HepG2 (cell line): ENCODE data around the gene RFX2. TPM values are rescaled to one million over a fixed set of nuclear protein-coding genes. Genes with fewer than 3 reads are reported as not detected.

Experiments used
- ATAC-seq: fragments of 200-7000 bp; cut with Tn5 transposase; 3 replicates; pipeline ENCODE4 v1.9.1; 2020; ENCODE audit warnings: mild to moderate bottlenecking, moderate library complexity
- BruUV-seq: library from RNA; stranded (reverse); fragments of 400-500 nt; replicated peaks from 2 replicates; lab custom pipeline; 2021; lab: Mats Ljungman, UMichigan
- CTCF ChIA-PET: fragments of 300-600 bp; formaldehyde crosslinking; extraction: SDS; loops from one replicate; lab custom pipeline; 2021; ENCODE audit warnings: low total read pairs, inconsistent platforms, low intra/inter-chr PET ratio; lab: Yijun Ruan, JAX
- POLR2A ChIA-PET: fragments of 350-600 bp; sonication (Branson Sonifier 250); formaldehyde crosslinking; loops from one replicate; lab custom pipeline; 2020; ENCODE audit warnings: antibody characterized with exemption, inconsistent platforms; lab: Yijun Ruan, JAX
- DNase-seq: peaks from one replicate; pipeline ENCODE4 v3.0.0-alpha.2; 2015; ENCODE audit warnings: low spot score
- FAIRE-seq: peaks from 3 replicates; lab custom pipeline; 2011; peaks lifted over from hg19 to GRCh38; lab: Jason Lieb, UNC
- H2AFZ ChIP-seq: one replicate; pipeline ENCODE4 v1.6.1; 2011; ENCODE audit warnings: low read length, inconsistent platforms
- H3K27ac ChIP-seq: fragments of 300-600 bp; 3 replicates; pipeline ENCODE4 v1.8.0; 2011; ENCODE audit warnings: mixed run types, mild to moderate bottlenecking, mixed read lengths, low read length, inconsistent platforms; ENCODE audit not compliant: insufficient read depth; ENCODE audit errors: extremely low read length
- H3K27me3 ChIP-seq, 2 experiments: fragments of 200-600 bp in 1 of 2; 2 replicates in 1 of 2; 3 replicates in 1 of 2; pipeline versions ENCODE4 v1.6.0 to v1.8.0; 2011; ENCODE audit warnings: low read length in 2 of 2, mild to moderate bottlenecking in 2 of 2, moderate library complexity in 2 of 2, inconsistent platforms in 1 of 2; ENCODE audit not compliant: insufficient read depth in 2 of 2, control insufficient read depth in 1 of 2
- H3K36me3 ChIP-seq, 2 experiments: fragments of 200-600 bp in 1 of 2; replicated peaks in 1 of 2; 2 replicates in 1 of 2; 3 replicates in 1 of 2; pipeline versions ENCODE4 v1.5.1 to v1.8.0; 2011; ENCODE audit warnings: low read length in 2 of 2, inconsistent platforms in 1 of 2; ENCODE audit not compliant: insufficient read depth in 2 of 2, control insufficient read depth in 1 of 2
- H3K4me1 ChIP-seq: 2 replicates; pipeline ENCODE4 v1.5.1; 2012; ENCODE audit warnings: low read length, inconsistent platforms; ENCODE audit not compliant: insufficient read depth
- H3K4me2 ChIP-seq: 2 replicates; pipeline ENCODE4 v1.6.0; 2011; ENCODE audit warnings: low read depth, low read length, inconsistent platforms
- H3K4me3 ChIP-seq, 3 experiments: fragments of 200-600 bp in 1 of 3; sonication (generic), shearing (Covaris generic) in 1 of 3; replicated peaks in 1 of 3; 2 replicates each; pipeline ENCODE4 v1.5.1; 2011 to 2016; ENCODE audit warnings: low read length in 3 of 3, inconsistent platforms in 2 of 3, low read depth in 2 of 3, mild to moderate bottlenecking in 2 of 3, control low read depth in 1 of 3, mixed read lengths in 1 of 3; ENCODE audit not compliant: insufficient read depth in 1 of 3
- H3K79me2 ChIP-seq: one replicate; pipeline ENCODE4 v1.6.1; 2011; ENCODE audit warnings: low read length, inconsistent platforms; ENCODE audit not compliant: insufficient read depth
- H3K9ac ChIP-seq: 2 replicates; pipeline ENCODE4 v1.6.0; 2011; ENCODE audit warnings: mild to moderate bottlenecking, low read depth, low read length, inconsistent platforms; ENCODE audit not compliant: insufficient read depth
- H3K9me3 ChIP-seq: 2 replicates; pipeline ENCODE4 v1.5.1; 2012; ENCODE audit warnings: mild to moderate bottlenecking, low read length
- H4K20me1 ChIP-seq: 2 replicates; pipeline ENCODE4 v1.6.0; 2011; ENCODE audit warnings: inconsistent platforms, mild to moderate bottlenecking, low read length, moderate library complexity; ENCODE audit not compliant: insufficient read depth
- ADNP ChIP-seq: sonication (generic); formaldehyde crosslinking; IDR thresholded peaks from 2 replicates; pipeline ENCODE4 v1.4.0; 2020; ENCODE audit warnings: missing genetic modification reagents
- ATAD3A ChIP-seq: sonication (generic); formaldehyde crosslinking; IDR thresholded peaks from 2 replicates; pipeline ENCODE4 v1.4.0; 2020; ENCODE audit warnings: missing genetic modification reagents
- BCL3 ChIP-seq: sonication (generic); formaldehyde crosslinking; IDR thresholded peaks from 2 replicates; pipeline ENCODE4 v1.5.1; 2020; ENCODE audit warnings: mild to moderate bottlenecking, missing genetic modification reagents, moderate library complexity
- CENPBD1 ChIP-seq: sonication (generic); formaldehyde crosslinking; IDR thresholded peaks from 2 replicates; pipeline ENCODE4 v1.8.0; 2022; ENCODE audit warnings: missing genetic modification reagents, low read depth, mild to moderate bottlenecking, borderline replicate concordance
- FOXC1 ChIP-seq: sonication (generic); formaldehyde crosslinking; IDR thresholded peaks from 2 replicates; pipeline ENCODE4 v1.8.0; 2022; ENCODE audit warnings: mild to moderate bottlenecking, missing genetic modification reagents, borderline replicate concordance
- HOXA7 ChIP-seq: sonication (generic); formaldehyde crosslinking; IDR thresholded peaks from 2 replicates; pipeline ENCODE4 v1.8.1; 2022; ENCODE audit warnings: mild to moderate bottlenecking, missing genetic modification reagents, moderate library complexity
- JUNB ChIP-seq: sonication (generic); formaldehyde crosslinking; IDR thresholded peaks from 2 replicates; pipeline ENCODE4 v1.8.0; 2022; ENCODE audit warnings: missing genetic modification reagents, mild to moderate bottlenecking, borderline replicate concordance
- MXD4 ChIP-seq: IDR thresholded peaks from 2 replicates; pipeline ENCODE4 v1.6.1; 2016; ENCODE audit warnings: mild to moderate bottlenecking, missing biosample characterization, missing genetic modification reagents
- RAD21 ChIP-seq: fragments of 450-650 bp; formaldehyde crosslinking; IDR thresholded peaks from 2 replicates; pipeline ENCODE4 v1.5.0; 2020; ENCODE audit warnings: mild to moderate bottlenecking
- TCF12 ChIP-seq, 2 experiments: fragments of 450-650 bp in 1 of 2; sonication (generic) in 1 of 2; formaldehyde crosslinking in 1 of 2; IDR thresholded peaks; 2 replicates each; pipeline versions ENCODE4 v1.6.1 to v1.8.0; 2017 to 2022; ENCODE audit warnings: antibody characterized with exemption in 1 of 2, mild to moderate bottlenecking in 1 of 2, missing genetic modification reagents in 1 of 2, moderate library complexity in 1 of 2
- ZBTB2 ChIP-seq: sonication (generic); formaldehyde crosslinking; IDR thresholded peaks from 2 replicates; pipeline ENCODE4 v1.8.0; 2022; ENCODE audit warnings: low read depth, missing genetic modification reagents
- ZBTB43 ChIP-seq: sonication (generic); formaldehyde crosslinking; conservative IDR thresholded peaks from 2 replicates; pipeline ENCODE4 v1.4.0; 2020; ENCODE audit warnings: missing genetic modification reagents
- ZNF124 ChIP-seq: sonication (generic); formaldehyde crosslinking; IDR thresholded peaks from 2 replicates; pipeline ENCODE4 v1.4.0; 2020; ENCODE audit warnings: missing genetic modification reagents
- ZNF20 ChIP-seq: sonication (generic); formaldehyde crosslinking; IDR thresholded peaks from 2 replicates; pipeline ENCODE4 v1.4.0; 2020; ENCODE audit warnings: mild to moderate bottlenecking, moderate library complexity, missing genetic modification reagents
- ZNF274 ChIP-seq: sonication (generic); formaldehyde crosslinking; IDR thresholded peaks from 2 replicates; pipeline ENCODE4 v1.5.1; 2020; ENCODE audit warnings: mild to moderate bottlenecking, missing genetic modification reagents
- ZNF574 ChIP-seq: sonication (generic); formaldehyde crosslinking; IDR thresholded peaks from 2 replicates; pipeline ENCODE4 v1.4.0; 2020; ENCODE audit warnings: missing genetic modification reagents
- ZNF792 ChIP-seq: IDR thresholded peaks from 2 replicates; pipeline ENCODE4 v1.6.1; 2016
- whole genome bisulfite sequencing: methylation state at CpG from one replicate; pipeline ENCODE4 v1.1.6; 2017; ENCODE audit warnings: low lambda C conversion rate; 5-methylcytosine and 5-hydroxymethylcytosine counted together
- in situ Hi-C: cut with HindIII; loops from 2 replicates; pipeline ENCODE4 v1.10.0; 2017; ENCODE audit warnings: low pct_unique_long_range_greater_than_20kb; ENCODE audit not compliant: extremely low pct_ligation_motif_present
- intact Hi-C: fragments of 100-400 bp; cut with micrococcal nuclease; formaldehyde crosslinking; loops from one replicate; pipeline ENCODE4 v1.10.0; 2022; ENCODE audit not compliant: unreplicated experiment
- polyA plus RNA-seq, 8 experiments: library from polyadenylated mRNA; depleted of rRNA in 3 of 8; stranded (reverse) in 7 of 8; unstranded in 1 of 8; fragments of >200 nt; fragmentation: Illumina TruSeq in 4 of 8; extraction: Trizol in 4 of 8; gene quantifications; 2 replicates each; pipeline versions ENCODE4 v1.2.1 to v1.2.3, GENCODE V29; 2011 to 2016; ENCODE audit warnings: low read depth in 4 of 8, missing spikeins in 1 of 8, mixed read lengths in 1 of 8; ENCODE audit not compliant: insufficient read depth in 1 of 8
- total RNA-seq, 5 experiments: library from RNA; depleted of rRNA; stranded (reverse); fragments of >200 nt; fragmentation: Illumina TruSeq; extraction: Trizol; gene quantifications; 2 replicates each; pipeline ENCODE4 v1.2.3, GENCODE V29; 2016; ENCODE audit warnings: low read depth in 1 of 5

Gene RFX2
- total and polyA plus RNA-seq, 2 of the 13 experiments (the other 11 are each of a cell fraction or from before 2014, with no cell fraction given): 2.8 to 3.3 TPM

GRCh38 chr19:6099599-6099998 is 10.7 kb downstream of the RFX2 start (continued):
- TF ChIP-seq ZBTB2 (CRISPR knock-in tag): no peak
- no peak for TF ChIP-seq MXD4
- TF ChIP-seq ZNF574 (CRISPR knock-in tag): no peak
- no peak for TF ChIP-seq HOXA7
- TF ChIP-seq ZNF792 (CRISPR knock-in tag): no peak
- no peak for TF ChIP-seq ZBTB43 (CRISPR knock-in tag)
- TF ChIP-seq RAD21 (CRISPR knock-in tag): no peak
- no peak for TF ChIP-seq TCF12 (IDR thresholded peaks at IDR 0.05)
- TF ChIP-seq TCF12 (CRISPR knock-in tag; IDR thresholded peaks at IDR 0.05): no peak

- DNase-seq: no peak
- no peak for FAIRE-seq
- ChIA-PET POLR2A (no interaction called here), CTCF (no interaction called here)
- no peak overlapping the region for H3K27ac ChIP-seq
- BruUV-seq: no TSS peak
- H3K4me2 ChIP-seq: no peak overlapping the region
- H2AFZ ChIP-seq: no peak overlapping the region
- no peaks in the 10 kb centered on the region for H3K9me3 ChIP-seq
- in situ Hi-C loops (no loop called here), intact Hi-C loops (no loop called here)
- ATAC-seq: no peak
- no peaks in the 10 kb centered on the region for H4K20me1 ChIP-seq
- H3K4me1 ChIP-seq: peaks cover 29% of the 10 kb centered on the region
- no peaks in the 10 kb centered on the region for H3K36me3 ChIP-seq
- 35% methylated on average over 4 of the region's 4 CpGs for WGBS
- no peaks in the 10 kb centered on the region; a peak in 1 of 5 replicates for H3K27me3 ChIP-seq
- H3K4me3 ChIP-seq: no peak overlapping the region
- H3K79me2 ChIP-seq: no peaks in the 10 kb centered on the region
- no peak overlapping the region for H3K9ac ChIP-seq
- TF ChIP-seq CENPBD1 (CRISPR knock-in tag) (no peak), FOXC1 (no peak), ZNF124 (CRISPR knock-in tag) (no peak), BCL3 (CRISPR knock-in tag) (no peak), ATAD3A (CRISPR knock-in tag) (no peak), JUNB (CRISPR knock-in tag) (no peak), ZNF20 (CRISPR knock-in tag) (no peak), ADNP (CRISPR knock-in tag) (no peak), ZNF274 (CRISPR knock-in tag) (no peak)
These were observed 11.3 kb downstream of the RFX2 start for GRCh38 chr19:6099033-6099432.
